ENCODE results near the gene SERPINB5.

GRCh38 chr18:63468575-63468974 lies 8.2 kb upstream of the SERPINB5 start:
- TF ChIP-seq CTCF (IDR thresholded peaks at IDR 0.05), result no peak
- no peak for TF ChIP-seq POLR2A (IDR thresholded peaks at IDR 0.05)
- TF ChIP-seq EP300 (IDR thresholded peaks at IDR 0.05), result no peak
